GM19455 (cell line): ENCODE measurements around the gene SYCE1L.

Source experiments
- ATAC-seq: cut with Tn5 transposase; IDR thresholded peaks from one replicate; pipeline ENCODE4 v1.9.1; 2021; ENCODE audit not compliant: unreplicated experiment

SYCE1L gene

DNA sequence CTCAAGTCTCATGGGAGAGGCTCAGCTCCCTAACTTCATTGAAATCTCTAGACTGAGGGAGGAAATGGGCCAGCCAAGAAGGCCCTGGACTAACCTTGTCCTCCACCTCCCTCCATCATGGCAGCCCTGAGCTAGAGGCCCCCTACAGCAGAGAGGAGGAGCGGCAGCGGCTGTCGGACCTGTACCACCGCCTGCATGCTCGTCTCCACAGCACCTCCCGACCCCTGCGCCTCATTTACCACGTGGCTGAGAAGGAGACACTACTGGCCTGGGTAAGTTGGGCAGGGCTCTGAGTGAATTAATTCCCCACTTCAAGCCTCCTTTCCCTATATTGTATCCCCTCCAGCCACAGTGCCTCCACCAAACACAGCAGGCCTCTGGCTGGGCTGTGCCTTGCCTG, 3.8 kb upstream of the SYCE1L start:
- ATAC-seq: no peak

- ATAC-seq: no peak
Observed at GRCh38 chr16:77197747-77198146, 1.5 kb upstream of the SYCE1L start.

DNA sequence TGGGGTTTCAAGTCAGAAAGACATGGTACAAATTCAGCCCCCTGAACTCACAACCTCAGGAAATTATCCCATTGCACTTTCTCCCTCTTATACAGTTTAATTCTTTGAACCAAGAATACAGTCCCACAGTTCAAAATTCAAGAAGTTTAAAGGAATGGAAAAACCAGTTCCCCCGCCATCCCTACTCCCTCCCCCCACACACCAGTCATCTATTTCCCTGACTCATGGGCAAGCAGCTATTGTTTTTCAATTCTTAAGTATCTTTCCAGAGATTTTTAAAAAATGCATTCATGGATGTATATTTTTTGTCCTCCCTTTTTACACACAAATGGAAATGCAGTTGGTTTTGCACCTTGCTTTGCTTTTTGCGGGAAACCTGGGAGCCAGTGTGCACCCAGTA, 7.3 kb downstream of the SYCE1L start:
- ATAC-seq: no peak

- no peak for ATAC-seq
Observed at GRCh38 chr16:77207030-77207429, 7.8 kb downstream of the SYCE1L start.

DNA sequence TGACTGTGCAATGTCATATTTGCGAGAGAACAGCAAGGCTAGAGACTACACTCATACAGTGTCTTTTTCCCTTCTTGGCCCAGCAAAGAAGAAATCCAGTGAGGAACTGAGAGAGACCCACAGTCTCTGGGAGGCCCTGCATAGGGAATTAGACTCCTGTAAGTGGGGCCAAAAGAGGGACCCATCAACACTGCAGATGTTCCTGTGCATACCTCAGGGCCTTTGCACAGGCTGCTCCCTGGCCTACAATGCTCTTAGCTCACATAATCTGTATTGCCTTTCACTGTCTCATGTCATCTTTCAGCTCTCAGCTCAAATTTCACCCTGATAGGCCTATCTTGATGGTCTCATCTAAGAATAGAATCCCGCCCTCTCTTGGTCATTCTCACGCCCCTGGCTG, 9.2 kb downstream of the SYCE1L start:
- no peak for ATAC-seq

DNA sequence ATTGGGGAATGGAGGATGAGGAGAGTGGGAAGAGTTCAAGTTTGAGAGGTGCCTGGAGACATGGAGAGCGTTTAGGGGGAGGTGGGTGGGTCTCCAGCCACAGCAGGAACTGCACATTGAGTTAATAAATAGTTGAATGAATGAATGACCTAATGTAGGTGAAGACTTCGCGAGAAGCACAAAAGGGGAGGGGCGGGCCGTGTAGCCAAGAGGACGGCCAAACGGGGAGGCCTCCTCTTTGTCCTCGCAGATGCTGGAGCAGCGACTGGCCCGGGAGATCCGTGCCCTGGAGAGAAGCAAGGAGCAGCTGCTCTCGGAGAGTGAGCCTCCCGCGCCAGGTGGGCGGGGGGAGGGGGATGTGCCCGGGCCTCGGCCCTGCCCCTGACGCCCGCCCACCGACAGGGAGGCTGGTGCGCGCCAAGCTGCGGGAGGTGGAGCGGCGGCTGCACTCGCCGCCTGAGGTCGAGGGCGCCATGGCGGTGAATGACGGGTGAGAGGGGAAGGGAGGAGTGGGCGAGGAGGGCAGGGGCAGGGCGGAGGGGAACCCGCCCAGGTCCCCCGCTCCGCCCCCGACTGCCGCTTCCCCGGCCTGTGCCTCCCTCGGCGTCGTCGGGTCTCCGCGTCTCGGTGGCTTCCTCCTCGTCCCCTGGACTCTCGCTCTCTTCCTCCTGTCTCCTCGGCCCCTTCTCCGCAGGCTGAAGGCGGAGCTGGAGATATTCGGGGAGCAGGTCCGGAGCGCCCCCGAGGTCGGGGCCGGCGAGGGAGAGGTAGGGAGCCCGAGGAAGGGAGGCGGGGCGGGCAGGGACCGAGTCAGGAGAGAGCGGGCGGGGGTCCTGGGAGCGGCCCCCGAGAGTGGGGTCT, 12.9 kb downstream of the SYCE1L start:
- ATAC-seq: peak; percentile 71

- ATAC-seq: peak; percentile 82
Observed at GRCh38 chr16:77212741-77213541, 13.7 kb downstream of the SYCE1L start.

- no peak for ATAC-seq
Observed at GRCh38 chr16:77213542-77214106, 14.4 kb downstream of the SYCE1L start.

- no peak for ATAC-seq
Observed at GRCh38 chr16:77214411-77215138, 15.4 kb downstream of the SYCE1L start.

GRCh38 chr16:77219437-77219836, 20.2 kb downstream of the SYCE1L start:
- ATAC-seq: no peak

DNA sequence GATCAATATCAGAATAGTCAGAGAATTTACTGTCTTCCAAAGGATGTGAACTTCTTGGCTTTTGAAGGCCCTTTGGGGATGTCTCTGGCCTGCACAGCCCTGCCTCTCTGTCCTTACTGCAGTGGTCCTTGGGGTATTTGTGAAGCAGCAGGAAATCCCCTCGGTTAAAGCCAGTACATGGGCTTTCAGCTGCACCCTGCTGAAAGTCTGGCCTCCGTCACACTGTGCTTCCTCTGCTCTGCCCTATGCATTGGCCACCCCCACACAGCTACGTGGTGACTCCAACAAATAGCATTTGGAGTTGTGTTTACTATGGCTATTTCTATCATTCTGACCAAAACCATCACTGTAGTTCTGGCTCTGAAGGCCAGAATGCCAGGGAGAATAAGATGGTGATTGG, 21.2 kb downstream of the SYCE1L start:
- ATAC-seq: no peak

DNA sequence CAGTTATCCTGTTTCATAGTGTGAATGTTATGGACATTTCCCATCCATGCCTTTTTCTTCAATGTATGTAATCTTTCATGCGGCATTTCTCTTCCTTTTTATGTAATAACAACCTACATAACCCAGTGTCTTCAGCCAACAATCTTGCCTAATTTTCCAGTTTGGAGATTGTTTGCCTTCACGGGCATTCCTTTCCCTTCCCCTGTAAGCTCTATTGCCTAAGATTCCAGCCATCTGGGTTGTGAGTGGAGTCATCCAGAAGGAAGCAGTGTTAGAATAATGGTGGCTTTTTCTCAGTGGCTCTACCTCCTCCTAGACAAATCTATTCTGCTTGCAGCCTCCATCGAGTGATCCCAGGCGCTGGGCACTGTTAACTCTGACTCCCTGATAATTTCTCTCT, 22.3 kb downstream of the SYCE1L start:
- ATAC-seq: no peak

- ATAC-seq: no peak
Observed at GRCh38 chr16:77223184-77223583, 24.0 kb downstream of the SYCE1L start.

DNA sequence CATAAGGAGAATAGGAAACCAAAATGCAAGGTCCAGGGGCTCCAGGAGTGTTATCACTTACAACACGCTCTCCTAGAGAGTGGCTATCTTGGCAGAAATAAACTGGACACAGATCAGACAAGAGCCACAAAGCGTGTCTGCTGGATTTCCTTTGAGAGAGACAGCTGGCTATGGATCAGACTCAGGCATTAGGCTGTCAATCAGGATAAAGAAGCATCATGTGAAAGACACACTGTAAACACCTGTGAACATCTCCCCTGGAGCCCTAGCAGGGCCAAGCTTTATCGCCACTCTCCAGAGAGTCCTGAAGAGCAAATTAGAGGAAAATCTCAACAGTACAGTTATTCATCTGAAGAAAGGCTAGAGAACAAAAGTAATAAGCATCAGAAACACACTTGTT, 26.0 kb downstream of the SYCE1L start:
- ATAC-seq: no peak

DNA sequence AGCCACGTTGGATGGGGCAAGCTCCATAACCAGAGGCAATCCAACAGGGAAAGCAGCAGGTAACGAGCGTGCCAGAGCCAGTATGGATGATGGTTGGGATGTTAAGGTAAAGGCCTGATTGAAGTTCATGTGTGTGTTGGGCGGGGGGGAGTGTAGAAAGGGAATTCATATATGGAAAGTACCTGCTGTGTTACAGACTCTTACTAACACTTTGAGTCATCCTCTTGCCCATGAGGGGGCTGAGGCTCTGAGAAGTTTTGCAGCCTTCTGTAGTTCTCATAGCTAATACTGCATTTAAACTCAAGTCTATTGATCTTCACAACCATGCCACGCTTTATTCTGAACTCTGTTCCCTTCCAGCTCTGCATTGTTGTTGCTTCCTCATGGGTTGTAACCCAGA, 28.5 kb downstream of the SYCE1L start:
- ATAC-seq: no peak

DNA sequence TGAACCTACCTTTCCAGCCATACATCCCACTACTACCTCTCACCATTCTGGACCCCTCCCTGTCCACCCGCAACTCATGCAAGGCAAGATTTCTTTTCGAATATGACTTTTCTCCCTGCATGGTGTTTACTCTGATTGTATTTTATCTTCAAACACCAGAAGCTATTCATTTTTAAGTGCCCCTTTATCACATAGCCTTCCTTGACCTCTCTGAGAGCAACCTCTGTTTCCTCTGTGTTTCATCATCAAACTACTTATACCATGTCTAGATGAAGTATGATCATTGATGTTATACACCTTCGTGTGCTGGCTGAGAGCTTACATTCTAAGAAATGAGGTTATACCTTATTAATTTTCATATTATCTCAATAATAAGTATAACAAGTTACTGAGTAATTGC, 31.8 kb downstream of the SYCE1L start:
- no peak for ATAC-seq

GRCh38 chr16:77233799-77234519, 34.8 kb downstream of the SYCE1L start:
- ATAC-seq: no peak

GRCh38 chr16:77234611-77235010, 35.4 kb downstream of the SYCE1L start:
- no peak for ATAC-seq

DNA sequence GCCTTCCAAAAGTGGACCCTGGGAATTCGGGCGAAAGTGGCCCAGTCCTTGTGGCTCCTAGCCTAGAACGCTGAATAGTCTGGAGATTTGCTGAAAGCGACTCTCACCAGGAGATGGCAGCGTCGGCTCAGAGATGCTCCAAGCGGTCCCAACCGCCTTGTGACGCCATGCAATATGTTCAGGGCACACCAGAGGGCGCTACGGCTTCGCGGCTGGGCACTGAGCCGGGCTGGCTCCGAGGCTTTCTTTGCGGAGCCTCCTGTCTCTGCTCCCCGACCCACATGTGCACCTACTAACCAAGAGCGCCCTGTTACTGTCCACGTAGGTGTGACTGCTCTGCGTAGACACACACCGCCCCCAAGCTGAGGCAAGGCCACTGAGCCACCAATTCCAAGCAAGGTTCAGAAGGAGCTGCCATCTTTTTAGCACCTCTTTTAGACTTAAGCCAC, 36.9 kb downstream of the SYCE1L start:
- peak; percentile 97 for ATAC-seq

- ATAC-seq: no peak
Observed at GRCh38 chr16:77238593-77238992, 39.4 kb downstream of the SYCE1L start.
